Psoas muscle (tissue), 8 donors: ENCODE measurements around the gene THTPA. TPM values are rescaled to one million over a fixed set of nuclear protein-coding genes. Genes with fewer than 3 reads are reported as not detected.

ENCODE experiments used
- ATAC-seq, 4 donors: fragments of 200-7000 bp; cut with Tn5 transposase; one replicate each; pipeline ENCODE4 v1.9.1; 2020; ENCODE audit warnings: moderate library complexity in 3 of 4, mild to moderate bottlenecking in 2 of 4
- DNase-seq, 2 donors: peaks; one replicate each; pipeline ENCODE4 v3.0.0-alpha.2; 2020
- H3K27ac ChIP-seq: fragments of 200-600 bp; one replicate; pipeline ENCODE4 v1.8.0; 2022
- H3K27me3 ChIP-seq, 3 donors: fragments of 200-600 bp in 1 of 3; one replicate each; pipeline versions ENCODE4 v1.6.1 to v1.8.0; 2013 to 2022; ENCODE audit warnings: low read length in 2 of 3, mild to moderate bottlenecking in 2 of 3, moderate library complexity in 1 of 3; ENCODE audit not compliant: insufficient read depth in 3 of 3
- H3K36me3 ChIP-seq, 2 donors: fragments of 200-600 bp in 1 of 2; one replicate each; pipeline versions ENCODE4 v1.6.1 to v1.8.0; 2013 to 2022; ENCODE audit warnings: low read depth in 1 of 2, mild to moderate bottlenecking in 1 of 2, moderate library complexity in 1 of 2; ENCODE audit not compliant: insufficient read depth in 1 of 2
- H3K4me1 ChIP-seq: fragments of 200-600 bp; one replicate; pipeline ENCODE4 v1.8.0; 2022
- H3K4me3 ChIP-seq: fragments of 200-600 bp; one replicate; pipeline ENCODE4 v1.8.0; 2022; ENCODE audit warnings: mild to moderate bottlenecking
- H3K9me3 ChIP-seq: fragments of 200-600 bp; one replicate; pipeline ENCODE4 v1.8.0; 2022
- CTCF ChIP-seq: fragments of 200-600 bp; IDR thresholded peaks from one replicate; pipeline ENCODE4 v1.8.0; 2022; ENCODE audit warnings: antibody characterized with exemption
- WGBS, 3 donors: extraction: QIAGEN DNeasy Blood & Tissue Kit; methylation state at CpG; one replicate each; pipeline versions ENCODE4 v1.1.6 to v1.1.7; 2013; 5-methylcytosine and 5-hydroxymethylcytosine counted together
- intact Hi-C, 2 donors: fragments of 100-400 bp; cut with DNase I; formaldehyde crosslinking; loops; one replicate each; pipeline versions ENCODE4 v1.11.0 to v1.14.2; 2022
- polyA plus RNA-seq, 3 donors: library from polyadenylated mRNA; stranded (reverse); fragments of 200-250 nt; gene quantifications; one replicate each; pipeline ENCODE4 v1.2.3, GENCODE V29; 2013
- total RNA-seq, 4 donors: library from RNA; stranded (reverse); fragmentation: NEBNext Ultra II Directional in 2 of 4; extraction: Animal tissue kit (Norgen Biotek cat#: 25700) in 2 of 4; gene quantifications; one replicate each; pipeline versions ENCODE4 v1.2.1 to v1.2.4, GENCODE V29; 2021 to 2023
- donor health status: healthy with polysubstance abuse.
- donor health status: DM: no; HTN: no; CAD: no; lungs with moderate emphysema.
- donor health status: Bipolar disorder and iron deficiency.
- donor health status: healthy.
- donor health status: DM: yes; HTN: yes; CAD: no.
- donor health status: DM: no; HTN: no; CAD: no.
- donor health status: DM: no; HTN: no; CAD: no.
- donor health status: DM: yes; HTN: yes; CAD: no.

THTPA gene
- total and polyA plus RNA-seq, 7 donors: 18.5 to 53.5 (median 26.0) TPM

GRCh38 chr14:23601845-23602180, 45.7 kb downstream of the THTPA start:
- 52 to 60% (median 58%) methylated on average over 1 of the region's 1 CpG for WGBS, 3 donors
- ATAC-seq: peak in 1 of 4 donors; percentile 31

DNA sequence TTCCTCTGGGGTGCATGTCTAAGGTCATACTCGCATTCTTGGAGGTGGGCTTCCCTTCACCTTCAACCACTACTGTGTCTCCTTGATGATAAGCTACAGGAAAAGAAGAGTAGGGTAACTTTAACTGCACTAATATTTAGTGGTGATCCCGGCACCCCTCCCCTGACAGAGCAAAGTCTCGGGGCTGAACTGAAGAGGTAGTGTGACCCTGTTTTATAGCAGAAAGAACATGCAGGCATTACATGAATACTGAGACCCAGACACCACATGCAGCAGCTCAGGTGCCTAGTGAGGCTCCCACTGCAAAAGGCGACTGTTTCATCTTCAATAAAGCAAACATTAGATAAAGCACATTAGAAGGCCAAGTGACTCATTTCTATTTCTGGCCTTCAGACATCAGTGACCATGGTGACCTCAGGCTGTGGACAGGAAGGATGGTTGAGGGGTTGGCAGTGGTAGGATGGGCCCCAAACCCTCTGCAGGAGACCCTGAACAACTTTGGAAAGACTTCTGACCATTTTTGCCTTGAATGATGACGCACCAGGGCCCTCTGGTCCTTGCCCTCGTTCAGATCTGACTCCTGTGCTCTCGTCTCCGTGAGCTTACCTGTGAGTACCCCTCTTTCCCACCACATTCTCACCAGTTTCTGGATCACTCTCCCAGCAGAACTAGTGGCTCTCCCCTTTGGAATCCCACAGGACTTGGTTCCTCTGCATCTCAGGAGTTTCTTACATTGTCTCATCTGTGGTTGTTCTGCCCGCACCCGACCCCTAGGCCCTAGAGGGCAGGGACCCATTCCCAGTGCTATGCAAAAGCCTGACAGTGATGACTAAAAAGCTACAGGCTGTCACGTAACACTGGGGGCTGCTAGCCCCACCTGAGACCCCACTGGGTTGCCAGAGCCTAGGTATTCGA, 46.4 kb downstream of the THTPA start:
- Histone ChIP-seq H3K4me1 (no peaks in the 10 kb centered on the region), H3K27me3 (no peaks in the 10 kb centered on the region), H3K27ac (no peak overlapping the region), H3K9me3 (no peaks in the 10 kb centered on the region), H3K36me3 (no peaks in the 10 kb centered on the region), H3K4me3 (no peak overlapping the region)
- no peak for ATAC-seq
- DNase-seq: no peak
- 81 to 84% (median 83%) methylated on average over 12 of the region's 12 CpGs for WGBS, 3 donors
- intact Hi-C loops: no loop called here
- TF ChIP-seq CTCF: no peak

More at GRCh38 chr14:23601845-23602180, 45.7 kb downstream of the THTPA start:
- TF ChIP-seq CTCF: no peak
- no peaks in the 10 kb centered on the region for H3K36me3 ChIP-seq
- H3K4me1 ChIP-seq: no peaks in the 10 kb centered on the region
- peaks cover 0 to 4% (median 0%) of the 10 kb centered on the region in 3 donors for H3K27me3 ChIP-seq
- H3K9me3 ChIP-seq: no peaks in the 10 kb centered on the region
- no peak for DNase-seq
- no peak overlapping the region for H3K27ac ChIP-seq
- H3K4me3 ChIP-seq: no peak overlapping the region
- intact Hi-C loops: no loop called here

- 73 to 88% (median 77%) methylated on average over 2 of the region's 2 CpGs for WGBS, 3 donors
- no peaks in the 10 kb centered on the region for H3K9me3 ChIP-seq
- no peak for TF ChIP-seq CTCF
- no peak overlapping the region for H3K4me3 ChIP-seq
- DNase-seq (no peak), ATAC-seq (no peak)
- intact Hi-C loops: no loop called here
- H3K36me3 ChIP-seq: no peaks in the 10 kb centered on the region
- no peak overlapping the region for H3K27ac ChIP-seq
- H3K27me3 ChIP-seq: no peaks in the 10 kb centered on the region
- H3K4me1 ChIP-seq: no peaks in the 10 kb centered on the region
These were observed 47.0 kb downstream of the THTPA start for GRCh38 chr14:23603103-23603502.

DNA sequence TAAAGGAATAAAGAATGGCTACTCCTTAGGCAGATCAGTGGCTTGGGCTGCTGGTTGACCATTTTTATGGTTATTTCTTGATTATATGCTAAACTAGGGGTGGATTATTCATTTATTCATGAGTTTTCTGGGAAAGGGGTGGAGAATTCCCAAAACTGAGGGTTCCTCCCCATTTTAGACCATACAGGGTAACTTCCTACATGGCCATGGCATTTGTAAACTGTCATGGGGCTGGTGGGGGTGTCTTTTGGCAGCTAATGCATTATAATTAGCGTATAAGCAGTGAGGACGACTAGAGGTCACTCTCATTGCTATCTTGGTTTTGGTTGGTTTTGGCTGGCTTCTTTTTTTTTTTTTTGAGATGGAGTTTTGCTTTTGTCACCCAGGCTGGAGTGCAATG, 48.1 kb downstream of the THTPA start:
- Histone ChIP-seq H3K36me3 (no peaks in the 10 kb centered on the region), H3K27ac (no peak overlapping the region), H3K4me1 (no peaks in the 10 kb centered on the region), H3K27me3 (no peaks in the 10 kb centered on the region), H3K4me3 (no peak overlapping the region), H3K9me3 (no peaks in the 10 kb centered on the region)
- WGBS, 3 donors: 60 to 73% (median 65%) methylated on average over 2 of the region's 2 CpGs
- TF ChIP-seq CTCF: no peak
- intact Hi-C loops: no loop called here
- DNase-seq: no peak
- no peak for ATAC-seq
